Measurements from ENCODE around the gene UBQLNL.

DNA sequence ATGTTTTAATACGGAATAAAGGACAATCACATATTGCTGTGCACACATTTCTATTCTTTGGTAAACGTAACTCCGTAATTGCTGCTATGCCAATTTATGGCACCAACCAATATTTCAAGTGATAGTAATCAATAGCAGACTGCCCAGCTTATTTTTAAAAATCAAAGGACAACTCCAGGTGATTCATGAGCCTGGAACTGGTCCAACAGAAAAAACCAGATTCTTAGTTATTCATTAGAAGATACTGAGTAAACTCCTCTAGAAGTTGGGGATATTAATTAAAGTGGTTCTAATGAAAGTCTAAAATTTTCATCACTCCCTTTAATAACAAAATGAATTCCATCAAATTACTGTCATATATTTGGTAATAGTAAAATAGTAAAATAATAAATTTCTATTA is 41.3 kb upstream of the UBQLNL start:
- TF ChIP-seq EZH2 (IDR thresholded peaks at IDR 0.05; ENCODE audit: borderline replicate concordance, low read length) = no peak
- TF ChIP-seq, protein P1, sequence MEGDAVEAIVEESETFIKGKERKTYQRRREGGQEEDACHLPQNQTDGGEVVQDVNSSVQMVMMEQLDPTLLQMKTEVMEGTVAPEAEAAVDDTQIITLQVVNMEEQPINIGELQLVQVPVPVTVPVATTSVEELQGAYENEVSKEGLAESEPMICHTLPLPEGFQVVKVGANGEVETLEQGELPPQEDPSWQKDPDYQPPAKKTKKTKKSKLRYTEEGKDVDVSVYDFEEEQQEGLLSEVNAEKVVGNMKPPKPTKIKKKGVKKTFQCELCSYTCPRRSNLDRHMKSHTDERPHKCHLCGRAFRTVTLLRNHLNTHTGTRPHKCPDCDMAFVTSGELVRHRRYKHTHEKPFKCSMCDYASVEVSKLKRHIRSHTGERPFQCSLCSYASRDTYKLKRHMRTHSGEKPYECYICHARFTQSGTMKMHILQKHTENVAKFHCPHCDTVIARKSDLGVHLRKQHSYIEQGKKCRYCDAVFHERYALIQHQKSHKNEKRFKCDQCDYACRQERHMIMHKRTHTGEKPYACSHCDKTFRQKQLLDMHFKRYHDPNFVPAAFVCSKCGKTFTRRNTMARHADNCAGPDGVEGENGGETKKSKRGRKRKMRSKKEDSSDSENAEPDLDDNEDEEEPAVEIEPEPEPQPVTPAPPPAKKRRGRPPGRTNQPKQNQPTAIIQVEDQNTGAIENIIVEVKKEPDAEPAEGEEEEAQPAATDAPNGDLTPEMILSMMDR (conservative IDR thresholded peaks at IDR 0.05 in 1 of 2, IDR thresholded peaks at IDR 0.05 in 1 of 2; ENCODE audit: extremely low read depth in 1 of 2, insufficient read depth in 1 of 2, low read depth in 1 of 2, low read length in 2 of 2) = no peak
